GM12878 (cell line): ENCODE data around the gene CDHR2. TPM values are rescaled to one million over a fixed set of nuclear protein-coding genes. Genes with fewer than 3 reads are reported as not detected.

Experiments used
- ATAC-seq: fragments of 200-7000 bp; cut with Tn5 transposase; 3 replicates; pipeline ENCODE4 v1.9.1; 2020; ENCODE audit warnings: mild to moderate bottlenecking, moderate library complexity
- BruUV-seq: library from RNA; stranded (reverse); fragments of 400-500 nt; replicated peaks from 2 replicates; lab custom pipeline; 2021; lab: Mats Ljungman, UMichigan
- CTCF ChIA-PET: fragments of 300-600 bp; sonication (Branson Sonifier 250); formaldehyde crosslinking; extraction: SDS; loops from one replicate; lab custom pipeline; 2021; ENCODE audit warnings: inconsistent platforms; lab: Yijun Ruan, JAX
- POLR2A ChIA-PET: fragments of 350-600 bp; formaldehyde crosslinking; extraction: SDS; loops from one replicate; lab custom pipeline; 2021; ENCODE audit warnings: inconsistent platforms; lab: Charles Lee
- RAD21 ChIA-PET: fragments of 300-600 bp; sonication (Branson Sonifier 250); formaldehyde crosslinking; loops from one replicate; lab custom pipeline; 2023; ENCODE audit warnings: antibody characterized with exemption; ENCODE audit not compliant: unreplicated experiment; lab: Charles Lee
- SMC1A ChIA-PET: fragments of 300-600 bp; sonication (Branson Sonifier 250); formaldehyde crosslinking; loops from one replicate; lab custom pipeline; 2023; ENCODE audit not compliant: unreplicated experiment, uncharacterized antibody; lab: Charles Lee
- DNase-seq: peaks from one replicate; pipeline ENCODE4 v3.0.0-alpha.2; 2011; ENCODE audit warnings: low read depth, low spot score
- FAIRE-seq: peaks from 3 replicates; lab custom pipeline; 2011; peaks lifted over from hg19 to GRCh38; lab: Jason Lieb, UNC
- H2AFZ ChIP-seq: 2 replicates; pipeline ENCODE4 v1.6.0; 2011; ENCODE audit warnings: low read depth, low read length, control low read depth; ENCODE audit not compliant: control insufficient read depth
- H3K27ac ChIP-seq: 2 replicates; pipeline ENCODE4 v1.5.1; 2011; ENCODE audit warnings: control low read depth; ENCODE audit not compliant: control insufficient read depth, insufficient read depth
- H3K27me3 ChIP-seq, 2 experiments: replicated peaks in 1 of 2; 2 replicates each; pipeline versions ENCODE4 v1.6.0 to v1.6.1; 2011; ENCODE audit warnings: low read length in 1 of 2; ENCODE audit not compliant: control insufficient read depth in 2 of 2, insufficient read depth in 2 of 2
- H3K36me3 ChIP-seq, 2 experiments: 2 replicates each; pipeline ENCODE4 v1.5.1; 2011; ENCODE audit warnings: low read length in 1 of 2; ENCODE audit not compliant: control insufficient read depth in 2 of 2, insufficient read depth in 2 of 2
- H3K4me1 ChIP-seq: 2 replicates; pipeline ENCODE4 v1.6.1; 2011; ENCODE audit warnings: mild to moderate bottlenecking, low read length, moderate library complexity, mixed read lengths; ENCODE audit not compliant: control insufficient read depth, insufficient read depth
- H3K4me2 ChIP-seq: 2 replicates; pipeline ENCODE4 v1.6.0; 2011; ENCODE audit warnings: control low read depth; ENCODE audit not compliant: control insufficient read depth, insufficient read depth
- H3K4me3 ChIP-seq: fragments of 200-600 bp; sonication (generic); 2 replicates; pipeline ENCODE4 v1.5.1; 2016
- H3K79me2 ChIP-seq: 2 replicates; pipeline ENCODE4 v1.6.0; 2011; ENCODE audit warnings: low read length; ENCODE audit not compliant: control insufficient read depth, insufficient read depth
- H3K9ac ChIP-seq: 2 replicates; pipeline ENCODE4 v1.8.0; 2011; ENCODE audit warnings: low read length, control low read depth, mixed read lengths; ENCODE audit not compliant: control insufficient read depth, insufficient read depth
- H3K9me3 ChIP-seq: replicated peaks from 3 replicates; pipeline ENCODE4 v1.5.1; 2011; ENCODE audit warnings: mild to moderate bottlenecking, low read length; ENCODE audit not compliant: control insufficient read depth, insufficient read depth
- H4K20me1 ChIP-seq: 2 replicates; pipeline ENCODE4 v1.6.0; 2011; ENCODE audit not compliant: control insufficient read depth, insufficient read depth
- ASH2L ChIP-seq: fragments of 300-600, 200-600 bp; sonication (generic); IDR thresholded peaks from 2 replicates; pipeline ENCODE4 v1.6.1; 2017; ENCODE audit warnings: low read depth, mild to moderate bottlenecking, borderline replicate concordance
- CHD1 ChIP-seq: IDR thresholded peaks from 2 replicates; pipeline ENCODE4 v1.6.1; 2012; ENCODE audit warnings: low read depth, low read length, improper control_type of control experiment
- HDAC2 ChIP-seq: fragments of 200-600 bp; sonication (generic); IDR thresholded peaks from 2 replicates; pipeline ENCODE4 v1.6.1; 2017
- MYB ChIP-seq: fragments of 150-350 bp; IDR thresholded peaks from 2 replicates; pipeline ENCODE4 v1.6.1; 2014; ENCODE audit warnings: mild to moderate bottlenecking, low read depth, low read length, borderline replicate concordance
- NR2C1 ChIP-seq: fragments of 450-650 bp; IDR thresholded peaks from 2 replicates; pipeline ENCODE4 v1.6.1; 2017; ENCODE audit warnings: antibody characterized with exemption, mild to moderate bottlenecking, moderate library complexity
- RBBP5 ChIP-seq: fragments of 200-600 bp; sonication (generic); conservative IDR thresholded peaks from 2 replicates; pipeline ENCODE4 v1.6.1; 2016
- SIN3A ChIP-seq: IDR thresholded peaks from 2 replicates; pipeline ENCODE4 v1.6.1; 2012; ENCODE audit warnings: low read depth, low read length, improper control_type of control experiment
- SMAD1 ChIP-seq: fragments of 450-650 bp; IDR thresholded peaks from 2 replicates; pipeline ENCODE4 v1.6.1; 2018; ENCODE audit warnings: mild to moderate bottlenecking, low read depth; ENCODE audit not compliant: partially characterized antibody
- SPI1 ChIP-seq: IDR thresholded peaks from 2 replicates; pipeline ENCODE4 v1.6.1; 2011; ENCODE audit warnings: low read depth, mild to moderate bottlenecking, low read length, moderate library complexity, borderline replicate concordance; ENCODE audit not compliant: insufficient read depth
- WGBS: methylation state at CpG from one replicate; pipeline ENCODE4 v1.1.6; 2016; ENCODE audit warnings: low lambda C conversion rate; ENCODE audit not compliant: insufficient replicate concordance, insufficient coverage; ENCODE audit errors: missing lambda C conversion rate; 5-methylcytosine and 5-hydroxymethylcytosine counted together
- in situ Hi-C: fragments of 300-500 bp; cut with MboI; formaldehyde crosslinking; loops from 9 replicates; pipeline ENCODE4 v1.14.3; 2018; ENCODE audit warnings: mixed read lengths
- intact Hi-C: fragments of 100-400 bp; cut with micrococcal nuclease; formaldehyde crosslinking; loops from one replicate; pipeline ENCODE4 v1.14.2; 2022; ENCODE audit not compliant: unreplicated experiment
- polyA plus RNA-seq, 11 experiments: library from polyadenylated mRNA; depleted of rRNA in 4 of 11; unstranded in 6 of 11; stranded (reverse) in 5 of 11; fragments of >200 nt; fragmentation: Nextera tagmentation in 4 of 11; fragmentation: Illumina TruSeq in 1 of 11; extraction: Ambion mirVana in 4 of 11; extraction: Trizol in 1 of 11; gene quantifications; 1 replicate in 1 of 11; 2 replicates in 10 of 11; pipeline versions ENCODE4 v1.2.1 to v1.2.3, GENCODE V29; 2011 to 2016; ENCODE audit warnings: inconsistent platforms in 2 of 11, missing spikeins in 2 of 11, low read depth in 1 of 11
- total RNA-seq, 4 experiments: library from RNA; depleted of rRNA in 3 of 4; stranded (reverse); fragments of >200 nt in 3 of 4; fragmentation: Illumina TruSeq in 1 of 4; extraction: Trizol in 1 of 4; gene quantifications; 2 replicates each; pipeline versions ENCODE4 v1.2.1 to v1.2.3, GENCODE V29; 2013 to 2021

Gene CDHR2
- total and polyA plus RNA-seq, 10 of the 15 experiments (the other 5 are each of a cell fraction or from before 2014, with no cell fraction given), result 0.03 to 0.46 (median 0.06) TPM; not detected in 5

- intact Hi-C loops, result no loop called here
- no peak overlapping the region for H3K27ac ChIP-seq
- DNase-seq (no peak), ATAC-seq (no peak), FAIRE-seq (no peak)
- no peak overlapping the region for H2AFZ ChIP-seq
- ChIA-PET CTCF (no interaction called here), SMC1A (no interaction called here), POLR2A (no interaction called here), RAD21 (no interaction called here)
- in situ Hi-C loops, result no loop called here
- no peak overlapping the region for H3K9ac ChIP-seq
- TF ChIP-seq CHD1 (no peak), RBBP5 (no peak), ASH2L (no peak), SMAD1 (no peak), SPI1 (no peak), NR2C1 (no peak), HDAC2 (no peak), MYB (no peak), SIN3A (no peak)
- H3K9me3 ChIP-seq, result no peaks in the 10 kb centered on the region
- no TSS peak for BruUV-seq
- no peak overlapping the region for H3K4me2 ChIP-seq
- no peaks in the 10 kb centered on the region for H3K79me2 ChIP-seq
- 24% methylated on average over 13 of the region's 13 CpGs for WGBS
- peaks cover 7% of the 10 kb centered on the region; the same call in 1 of the 2 replicates for H3K4me1 ChIP-seq
- peaks cover 7 to 9% of the 10 kb centered on the region in 2 experiments for H3K27me3 ChIP-seq
- H4K20me1 ChIP-seq, result 0 out of 2 replicates have a peak, but pooled peaks cover 3% of the 10 kb centered on the region
- H3K36me3 ChIP-seq, result no peaks in the 10 kb centered on the region
- H3K4me3 ChIP-seq, result no peak overlapping the region
Observed at GRCh38 chr5:176628406-176629228, 79.5 kb downstream of the CDHR2 start.
